ENCODE results near the gene SEPHS1.

Gene SEPHS1

DNA sequence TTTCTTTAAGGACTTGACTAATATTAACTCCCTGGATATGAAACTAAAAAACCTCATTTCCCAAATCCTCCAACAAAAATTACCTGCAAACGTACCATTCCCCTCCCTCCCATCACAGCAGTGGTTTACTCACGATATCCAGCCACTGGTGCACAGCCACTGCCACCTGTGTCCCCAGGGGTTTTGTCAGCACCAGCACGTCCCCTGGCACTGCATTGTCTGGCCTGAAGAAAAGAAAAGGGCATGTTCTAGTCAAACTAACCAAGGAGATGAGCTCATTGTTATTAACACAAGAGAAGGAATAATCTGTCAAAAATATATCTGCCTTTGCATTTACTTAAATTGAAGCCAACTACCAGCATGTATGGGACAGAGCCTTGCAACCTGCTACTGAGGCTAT is 18.5 kb downstream of the SEPHS1 start:
- Histone ChIP-seq H2BK120ac (ENCODE audit: low read depth, low read length) (no peak overlapping the region), H3K27me3 (ENCODE audit: insufficient read depth, low read length, poor library complexity) (no peaks in the 10 kb centered on the region), H3K4ac (ENCODE audit: low read depth, low read length) (no peak overlapping the region), H2BK15ac (replicated peaks; ENCODE audit: low read depth) (no peak overlapping the region), H3K56ac (ENCODE audit: low read length) (no peak overlapping the region), H3K27ac (ENCODE audit: low read depth, low read length) (no peak overlapping the region), H3K23ac (ENCODE audit: low read length) (no peak overlapping the region), H3K36me3 (ENCODE audit: control insufficient read depth, insufficient read depth, low read length) (peaks cover 18% of the 10 kb centered on the region), H4K8ac (ENCODE audit: low read depth, low read length) (no peak overlapping the region), H3K4me3 (ENCODE audit: low read length) (no peak overlapping the region), H4K5ac (ENCODE audit: low read length) (no peak overlapping the region), H3K79me1 (ENCODE audit: low read length) (peaks cover 4% of the 10 kb centered on the region), H3K9ac (ENCODE audit: low read length) (no peak overlapping the region), H3K4me1 (ENCODE audit: control insufficient read depth, low read depth, low read length) (no peaks in the 10 kb centered on the region), H3K4me2 (ENCODE audit: low read length) (no peak overlapping the region), H2BK5ac (ENCODE audit: low read length) (no peak overlapping the region), H3K79me2 (ENCODE audit: control insufficient read depth, insufficient read depth, low read length) (peaks cover 6% of the 10 kb centered on the region), H2AK5ac (ENCODE audit: low read length) (no peak overlapping the region), H3K18ac (ENCODE audit: low read length) (no peak overlapping the region)
- whole genome bisulfite sequencing (ENCODE audit: extremely low coverage, insufficient coverage, low lambda C conversion rate), result 100% methylated on average over 1 of the region's 3 CpGs
- DNase-seq, result no peak

DNA sequence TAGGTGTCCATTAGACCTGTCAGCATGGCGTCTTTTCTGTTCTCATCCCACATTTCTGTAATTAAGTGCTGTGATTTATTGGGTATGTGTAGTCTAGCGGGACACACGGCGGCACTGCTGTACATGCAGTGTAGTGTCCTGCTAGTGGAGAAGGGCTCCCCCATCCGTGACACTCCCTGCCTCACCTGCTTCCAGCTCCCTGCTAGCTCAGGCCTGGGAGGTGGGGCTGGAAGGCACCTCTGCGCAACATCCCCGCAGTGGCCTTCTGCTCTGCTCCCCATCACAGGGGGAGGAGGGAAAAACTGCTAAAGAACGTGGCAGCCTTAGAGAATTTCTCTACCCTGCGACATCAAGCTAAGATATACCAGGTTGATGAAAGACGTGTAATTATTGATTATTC is 19.5 kb downstream of the SEPHS1 start:
- Histone ChIP-seq H4K5ac (ENCODE audit: low read length) (no peak overlapping the region), H2AK5ac (ENCODE audit: low read length) (no peak overlapping the region), H3K23ac (ENCODE audit: low read length) (no peak overlapping the region), H3K9ac (ENCODE audit: low read length) (no peak overlapping the region), H3K4ac (ENCODE audit: low read depth, low read length) (no peak overlapping the region), H3K27me3 (ENCODE audit: insufficient read depth, low read length, poor library complexity) (no peaks in the 10 kb centered on the region), H3K4me3 (ENCODE audit: low read length) (no peak overlapping the region), H3K27ac (ENCODE audit: low read depth, low read length) (no peak overlapping the region), H3K36me3 (ENCODE audit: control insufficient read depth, insufficient read depth, low read length) (peaks cover 20% of the 10 kb centered on the region), H4K8ac (ENCODE audit: low read depth, low read length) (no peak overlapping the region), H3K79me1 (ENCODE audit: low read length) (peaks cover 4% of the 10 kb centered on the region), H2BK5ac (ENCODE audit: low read length) (no peak overlapping the region), H3K4me2 (ENCODE audit: low read length) (no peak overlapping the region), H2BK120ac (ENCODE audit: low read depth, low read length) (no peak overlapping the region), H3K18ac (ENCODE audit: low read length) (no peak overlapping the region), H2BK15ac (replicated peaks; ENCODE audit: low read depth) (no peak overlapping the region), H3K4me1 (ENCODE audit: control insufficient read depth, low read depth, low read length) (no peaks in the 10 kb centered on the region), H3K79me2 (ENCODE audit: control insufficient read depth, insufficient read depth, low read length) (peaks cover 6% of the 10 kb centered on the region), H3K56ac (ENCODE audit: low read length) (no peak overlapping the region)
- DNase-seq, result no peak
- WGBS (ENCODE audit: extremely low coverage, insufficient coverage, low lambda C conversion rate), result no CpG with 5 or more reads among the region's 10 CpGs

DNA sequence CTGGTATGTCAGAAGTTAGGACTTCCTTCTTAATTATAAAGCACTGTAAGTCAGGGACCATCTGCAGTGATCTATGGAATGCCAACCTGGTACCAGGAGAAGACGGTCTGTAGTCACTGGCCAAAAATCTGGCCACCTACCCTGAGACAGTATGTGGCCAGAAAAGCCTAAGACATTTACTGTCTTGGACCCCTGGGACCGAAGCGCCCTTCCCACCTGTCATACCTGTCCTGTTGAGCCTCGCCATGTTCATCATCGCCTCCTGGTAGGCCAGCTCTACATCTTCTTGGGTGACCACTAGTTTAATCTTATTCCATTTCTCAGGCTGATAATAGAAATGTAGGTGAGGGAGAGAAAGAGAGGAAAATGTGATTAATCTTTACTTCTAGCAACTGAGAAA is 20.0 kb downstream of the SEPHS1 start:
- Histone ChIP-seq H2BK5ac (ENCODE audit: low read length) (no peak overlapping the region), H3K4me2 (ENCODE audit: low read length) (no peak overlapping the region), H2BK15ac (replicated peaks; ENCODE audit: low read depth) (no peak overlapping the region), H3K18ac (ENCODE audit: low read length) (no peak overlapping the region), H3K4me1 (ENCODE audit: control insufficient read depth, low read depth, low read length) (no peaks in the 10 kb centered on the region), H3K79me1 (ENCODE audit: low read length) (peaks cover 4% of the 10 kb centered on the region), H4K8ac (ENCODE audit: low read depth, low read length) (no peak overlapping the region), H2BK120ac (ENCODE audit: low read depth, low read length) (no peak overlapping the region), H3K27me3 (ENCODE audit: insufficient read depth, low read length, poor library complexity) (no peaks in the 10 kb centered on the region), H3K9ac (ENCODE audit: low read length) (no peak overlapping the region), H3K4me3 (ENCODE audit: low read length) (no peak overlapping the region), H3K23ac (ENCODE audit: low read length) (no peak overlapping the region), H2AK5ac (ENCODE audit: low read length) (no peak overlapping the region), H3K79me2 (ENCODE audit: control insufficient read depth, insufficient read depth, low read length) (peaks cover 6% of the 10 kb centered on the region), H3K4ac (ENCODE audit: low read depth, low read length) (no peak overlapping the region), H3K27ac (ENCODE audit: low read depth, low read length) (no peak overlapping the region), H4K5ac (ENCODE audit: low read length) (no peak overlapping the region), H3K56ac (ENCODE audit: low read length) (no peak overlapping the region), H3K36me3 (ENCODE audit: control insufficient read depth, insufficient read depth, low read length) (peaks cover 20% of the 10 kb centered on the region)
- DNase-seq, result no peak
- no CpG with 5 or more reads among the region's 5 CpGs for WGBS (ENCODE audit: extremely low coverage, insufficient coverage, low lambda C conversion rate)

DNA sequence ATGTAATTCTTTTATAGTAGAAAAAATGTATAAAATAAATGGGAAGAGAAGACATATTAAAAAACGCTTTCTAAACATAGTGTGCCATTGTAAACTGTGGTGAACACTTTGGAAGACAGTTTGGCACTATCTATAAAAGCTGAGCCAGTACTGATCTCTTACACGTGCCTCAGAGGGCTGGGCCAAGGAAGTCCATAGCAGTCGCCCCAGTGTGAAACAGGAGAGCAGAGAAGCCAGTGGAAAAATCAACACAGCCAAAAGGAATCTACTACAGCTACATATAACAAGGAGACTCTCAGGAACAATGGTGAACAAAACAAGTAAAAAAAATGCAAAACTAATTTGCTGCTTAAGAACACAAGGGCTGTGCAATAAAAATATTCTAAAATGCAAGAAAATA is 20.6 kb downstream of the SEPHS1 start:
- Histone ChIP-seq H3K56ac (ENCODE audit: low read length) (no peak overlapping the region), H3K9ac (ENCODE audit: low read length) (no peak overlapping the region), H3K4me2 (ENCODE audit: low read length) (no peak overlapping the region), H2BK15ac (replicated peaks; ENCODE audit: low read depth) (no peak overlapping the region), H3K36me3 (ENCODE audit: control insufficient read depth, insufficient read depth, low read length) (peaks cover 21% of the 10 kb centered on the region), H3K79me1 (ENCODE audit: low read length) (peaks cover 4% of the 10 kb centered on the region), H3K79me2 (ENCODE audit: control insufficient read depth, insufficient read depth, low read length) (peaks cover 6% of the 10 kb centered on the region), H3K27me3 (ENCODE audit: insufficient read depth, low read length, poor library complexity) (no peaks in the 10 kb centered on the region), H3K27ac (ENCODE audit: low read depth, low read length) (no peak overlapping the region), H4K5ac (ENCODE audit: low read length) (no peak overlapping the region), H3K4me3 (ENCODE audit: low read length) (no peak overlapping the region), H3K4me1 (ENCODE audit: control insufficient read depth, low read depth, low read length) (no peaks in the 10 kb centered on the region), H3K18ac (ENCODE audit: low read length) (no peak overlapping the region), H3K23ac (ENCODE audit: low read length) (no peak overlapping the region), H4K8ac (ENCODE audit: low read depth, low read length) (no peak overlapping the region), H3K4ac (ENCODE audit: low read depth, low read length) (no peak overlapping the region), H2AK5ac (ENCODE audit: low read length) (no peak overlapping the region), H2BK120ac (ENCODE audit: low read depth, low read length) (no peak overlapping the region), H2BK5ac (ENCODE audit: low read length) (no peak overlapping the region)
- DNase-seq, result no peak
- WGBS (ENCODE audit: extremely low coverage, insufficient coverage, low lambda C conversion rate), result no CpG with 5 or more reads among the region's 3 CpGs

DNA sequence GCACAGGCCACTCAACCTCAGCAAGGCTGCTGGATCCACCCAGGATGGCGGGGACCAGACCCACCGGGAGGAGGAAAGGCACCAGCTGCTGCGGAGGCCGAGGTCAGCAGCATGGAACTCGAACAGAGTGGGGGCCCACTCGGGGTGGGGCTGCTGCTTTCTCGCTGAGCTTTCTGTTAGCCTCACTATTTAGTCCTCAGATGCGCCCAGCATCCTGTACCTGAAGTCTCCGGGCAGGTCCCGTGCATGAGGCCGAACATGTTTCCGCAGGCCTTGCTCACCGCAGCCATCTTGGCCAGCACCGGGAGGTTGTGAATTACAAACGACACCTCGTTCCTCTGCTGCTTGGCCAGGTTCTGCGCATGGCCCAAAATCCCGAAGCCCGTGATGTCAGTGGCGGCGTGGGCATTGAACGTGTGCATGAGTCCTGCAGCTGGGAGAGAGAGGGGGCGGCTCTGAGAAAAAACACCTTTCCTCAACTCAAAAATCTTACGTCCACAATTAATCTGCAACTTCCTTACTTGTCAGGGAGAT is 25.4 kb downstream of the SEPHS1 start:
- H2BK5ac ChIP-seq (ENCODE audit: low read length), result no peak overlapping the region
- no peak overlapping the region for H4K8ac ChIP-seq (ENCODE audit: low read depth, low read length)
- H2BK120ac ChIP-seq (ENCODE audit: low read depth, low read length), result no peak overlapping the region
- H3K18ac ChIP-seq (ENCODE audit: low read length), result no peak overlapping the region
- H2AK5ac ChIP-seq (ENCODE audit: low read length), result no peak overlapping the region
- H3K79me1 ChIP-seq (ENCODE audit: low read length), result peaks cover 2% of the 10 kb centered on the region
- H3K4me1 ChIP-seq (ENCODE audit: control insufficient read depth, low read depth, low read length), result no peaks in the 10 kb centered on the region
- no peak overlapping the region for H3K23ac ChIP-seq (ENCODE audit: low read length)
- H3K4me2 ChIP-seq (ENCODE audit: low read length), result no peak overlapping the region
- no peak overlapping the region for H3K9ac ChIP-seq (ENCODE audit: low read length)
- H4K5ac ChIP-seq (ENCODE audit: low read length), result no peak overlapping the region
- H3K36me3 ChIP-seq (ENCODE audit: control insufficient read depth, insufficient read depth, low read length), result peaks cover 8% of the 10 kb centered on the region
- no peak overlapping the region for H3K4me3 ChIP-seq (ENCODE audit: low read length)
- DNase-seq, result no peak
- no peak overlapping the region for H2BK15ac ChIP-seq (replicated peaks; ENCODE audit: low read depth)
- no peak overlapping the region for H3K4ac ChIP-seq (ENCODE audit: low read depth, low read length)
- no CpG with 5 or more reads among the region's 24 CpGs for WGBS (ENCODE audit: extremely low coverage, insufficient coverage, low lambda C conversion rate)
- no peaks in the 10 kb centered on the region for H3K79me2 ChIP-seq (ENCODE audit: control insufficient read depth, insufficient read depth, low read length)
- H3K27me3 ChIP-seq (ENCODE audit: insufficient read depth, low read length, poor library complexity), result no peaks in the 10 kb centered on the region
- no peak overlapping the region for H3K27ac ChIP-seq (ENCODE audit: low read depth, low read length)
- no peak overlapping the region for H3K56ac ChIP-seq (ENCODE audit: low read length)

DNA sequence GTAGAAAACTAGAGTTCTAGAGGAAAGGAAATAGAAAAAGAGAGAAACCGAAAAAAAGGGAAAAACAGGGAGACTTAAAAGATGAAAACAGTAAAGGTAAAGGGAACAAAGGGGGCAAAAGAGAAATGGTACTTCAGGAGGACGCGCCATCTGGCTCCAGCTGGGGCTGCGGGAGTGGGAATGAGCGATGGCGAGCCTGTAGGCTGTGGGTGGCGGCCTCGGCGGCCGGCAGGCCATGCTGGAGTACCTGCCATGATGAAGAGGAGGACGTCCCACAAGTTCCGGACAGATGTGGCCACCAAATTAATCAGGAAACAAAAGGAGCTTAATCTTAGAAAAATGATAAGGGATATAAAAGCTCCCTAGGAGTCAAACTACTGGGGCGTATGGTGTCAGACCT is 26.5 kb downstream of the SEPHS1 start:
- H3K27ac ChIP-seq (ENCODE audit: low read depth, low read length), result no peak overlapping the region
- H3K4me2 ChIP-seq (ENCODE audit: low read length), result no peak overlapping the region
- no peaks in the 10 kb centered on the region for H3K27me3 ChIP-seq (ENCODE audit: insufficient read depth, low read length, poor library complexity)
- no peak overlapping the region for H3K18ac ChIP-seq (ENCODE audit: low read length)
- no peak overlapping the region for H2BK120ac ChIP-seq (ENCODE audit: low read depth, low read length)
- no peak overlapping the region for H3K56ac ChIP-seq (ENCODE audit: low read length)
- no CpG with 5 or more reads among the region's 13 CpGs for WGBS (ENCODE audit: extremely low coverage, insufficient coverage, low lambda C conversion rate)
- no peak overlapping the region for H4K5ac ChIP-seq (ENCODE audit: low read length)
- no peak overlapping the region for H2BK5ac ChIP-seq (ENCODE audit: low read length)
- H3K36me3 ChIP-seq (ENCODE audit: control insufficient read depth, insufficient read depth, low read length), result peaks cover 8% of the 10 kb centered on the region
- no peak for DNase-seq
- no peaks in the 10 kb centered on the region for H3K79me2 ChIP-seq (ENCODE audit: control insufficient read depth, insufficient read depth, low read length)
- H4K8ac ChIP-seq (ENCODE audit: low read depth, low read length), result no peak overlapping the region
- H3K79me1 ChIP-seq (ENCODE audit: low read length), result peaks cover 2% of the 10 kb centered on the region
- H3K4me3 ChIP-seq (ENCODE audit: low read length), result no peak overlapping the region
- H3K4ac ChIP-seq (ENCODE audit: low read depth, low read length), result no peak overlapping the region
- H3K9ac ChIP-seq (ENCODE audit: low read length), result no peak overlapping the region
- H3K23ac ChIP-seq (ENCODE audit: low read length), result no peak overlapping the region
- no peaks in the 10 kb centered on the region for H3K4me1 ChIP-seq (ENCODE audit: control insufficient read depth, low read depth, low read length)
- no peak overlapping the region for H2AK5ac ChIP-seq (ENCODE audit: low read length)
- H2BK15ac ChIP-seq (replicated peaks; ENCODE audit: low read depth), result no peak overlapping the region
